ENCODE measurements around the gene UQCC5.

Gene UQCC5

GRCh38 chr3:52533623-52534280 lies 2.7 kb upstream of the UQCC5 start, which contains the start of gene NT5DC2 (continued):
- TF ChIP-seq ZNF677 (tag by site-specific recombination; IDR thresholded peaks at IDR 0.05), result no peak
- TF ChIP-seq GLIS2 (tag by site-specific recombination; IDR thresholded peaks at IDR 0.05), result peak; percentile 48; the same call in 1 of the 2 replicates
- no peak for TF ChIP-seq ZNF416 (tag by site-specific recombination; IDR thresholded peaks at IDR 0.05)
- no peak for TF ChIP-seq ZNF837 (tag by site-specific recombination; IDR thresholded peaks at IDR 0.05)
- TF ChIP-seq ZNF350 (tag by site-specific recombination; IDR thresholded peaks at IDR 0.05), result no peak
- no peak for TF ChIP-seq ZNF645 (tag by site-specific recombination; IDR thresholded peaks at IDR 0.05)
- TF ChIP-seq OVOL3 (tag by site-specific recombination; IDR thresholded peaks at IDR 0.05), result no peak
- no peak for TF ChIP-seq MZF1 (tag by site-specific recombination; IDR thresholded peaks at IDR 0.05; ENCODE audit: borderline replicate concordance)
- 0 out of 2 replicates have a peak, but pooled peaks have one; percentile 20 for TF ChIP-seq ZNF561 (tag by site-specific recombination; IDR thresholded peaks at IDR 0.05; ENCODE audit: borderline replicate concordance)
- no peak for TF ChIP-seq AEBP2 (tag by site-specific recombination; IDR thresholded peaks at IDR 0.05; ENCODE audit: borderline replicate concordance)
- no peak for TF ChIP-seq ZNF521 (tag by site-specific recombination; IDR thresholded peaks at IDR 0.05)
- no peak for TF ChIP-seq ZNF354C (tag by site-specific recombination; IDR thresholded peaks at IDR 0.05; ENCODE audit: borderline replicate concordance, low read depth)
- peak; percentile 74 for TF ChIP-seq ZBTB20 (tag by site-specific recombination; IDR thresholded peaks at IDR 0.05)
- TF ChIP-seq ZNF248 (tag by site-specific recombination; IDR thresholded peaks at IDR 0.05), result no peak
- no peak for TF ChIP-seq ZBTB1 (tag by site-specific recombination; IDR thresholded peaks at IDR 0.05)
- 0 out of 2 replicates have a peak, but pooled peaks have one; percentile 48 for TF ChIP-seq YY1 (tag by site-specific recombination; IDR thresholded peaks at IDR 0.05)
- TF ChIP-seq, protein P1, sequence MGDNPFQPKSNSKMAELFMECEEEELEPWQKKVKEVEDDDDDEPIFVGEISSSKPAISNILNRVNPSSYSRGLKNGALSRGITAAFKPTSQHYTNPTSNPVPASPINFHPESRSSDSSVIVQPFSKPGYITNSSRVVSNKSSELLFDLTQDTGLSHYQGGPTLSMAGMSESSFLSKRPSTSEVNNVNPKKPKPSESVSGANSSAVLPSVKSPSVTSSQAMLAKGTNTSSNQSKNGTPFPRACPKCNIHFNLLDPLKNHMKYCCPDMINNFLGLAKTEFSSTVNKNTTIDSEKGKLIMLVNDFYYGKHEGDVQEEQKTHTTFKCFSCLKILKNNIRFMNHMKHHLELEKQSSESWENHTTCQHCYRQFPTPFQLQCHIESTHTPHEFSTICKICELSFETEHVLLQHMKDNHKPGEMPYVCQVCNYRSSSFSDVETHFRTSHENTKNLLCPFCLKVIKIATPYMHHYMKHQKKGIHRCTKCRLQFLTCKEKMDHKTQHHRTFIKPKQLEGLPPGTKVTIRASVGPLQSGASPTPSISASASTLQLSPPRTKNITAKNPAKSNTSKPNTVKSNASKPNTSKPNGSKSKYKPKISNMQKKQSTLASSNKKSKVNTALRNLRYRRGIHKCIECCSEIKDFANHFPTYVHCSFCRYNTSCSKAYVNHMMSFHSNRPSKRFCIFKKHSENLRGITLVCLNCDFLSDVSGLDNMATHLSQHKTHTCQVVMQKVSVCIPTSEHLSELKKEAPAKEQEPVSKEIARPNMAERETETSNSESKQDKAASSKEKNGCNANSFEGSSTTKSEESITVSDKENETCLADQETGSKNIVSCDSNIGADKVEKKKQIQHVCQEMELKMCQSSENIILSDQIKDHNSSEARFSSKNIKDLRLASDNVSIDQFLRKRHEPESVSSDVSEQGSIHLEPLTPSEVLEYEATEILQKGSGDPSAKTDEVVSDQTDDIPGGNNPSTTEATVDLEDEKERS (tag by site-specific recombination; IDR thresholded peaks at IDR 0.05), result no peak
- no peak for TF ChIP-seq GFI1B (tag by site-specific recombination; IDR thresholded peaks at IDR 0.05)
- TF ChIP-seq ZNF664 (tag by site-specific recombination; IDR thresholded peaks at IDR 0.05), result no peak
- TF ChIP-seq GLI2 (tag by site-specific recombination; IDR thresholded peaks at IDR 0.05; ENCODE audit: borderline replicate concordance, low read depth), result no peak
- TF ChIP-seq, protein P2, sequence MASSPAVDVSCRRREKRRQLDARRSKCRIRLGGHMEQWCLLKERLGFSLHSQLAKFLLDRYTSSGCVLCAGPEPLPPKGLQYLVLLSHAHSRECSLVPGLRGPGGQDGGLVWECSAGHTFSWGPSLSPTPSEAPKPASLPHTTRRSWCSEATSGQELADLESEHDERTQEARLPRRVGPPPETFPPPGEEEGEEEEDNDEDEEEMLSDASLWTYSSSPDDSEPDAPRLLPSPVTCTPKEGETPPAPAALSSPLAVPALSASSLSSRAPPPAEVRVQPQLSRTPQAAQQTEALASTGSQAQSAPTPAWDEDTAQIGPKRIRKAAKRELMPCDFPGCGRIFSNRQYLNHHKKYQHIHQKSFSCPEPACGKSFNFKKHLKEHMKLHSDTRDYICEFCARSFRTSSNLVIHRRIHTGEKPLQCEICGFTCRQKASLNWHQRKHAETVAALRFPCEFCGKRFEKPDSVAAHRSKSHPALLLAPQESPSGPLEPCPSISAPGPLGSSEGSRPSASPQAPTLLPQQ (tag by site-specific recombination; IDR thresholded peaks at IDR 0.05), result no peak; the same call in 1 of the 2 replicates
- TF ChIP-seq KLF17 (tag by site-specific recombination; IDR thresholded peaks at IDR 0.05), result 0 out of 2 replicates have a peak, but pooled peaks have one; percentile 41
- TF ChIP-seq, protein P3, sequence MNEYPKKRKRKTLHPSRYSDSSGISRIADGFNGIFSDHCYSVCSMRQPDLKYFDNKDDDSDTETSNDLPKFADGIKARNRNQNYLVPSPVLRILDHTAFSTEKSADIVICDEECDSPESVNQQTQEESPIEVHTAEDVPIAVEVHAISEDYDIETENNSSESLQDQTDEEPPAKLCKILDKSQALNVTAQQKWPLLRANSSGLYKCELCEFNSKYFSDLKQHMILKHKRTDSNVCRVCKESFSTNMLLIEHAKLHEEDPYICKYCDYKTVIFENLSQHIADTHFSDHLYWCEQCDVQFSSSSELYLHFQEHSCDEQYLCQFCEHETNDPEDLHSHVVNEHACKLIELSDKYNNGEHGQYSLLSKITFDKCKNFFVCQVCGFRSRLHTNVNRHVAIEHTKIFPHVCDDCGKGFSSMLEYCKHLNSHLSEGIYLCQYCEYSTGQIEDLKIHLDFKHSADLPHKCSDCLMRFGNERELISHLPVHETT (tag by site-specific recombination; IDR thresholded peaks at IDR 0.05), result no peak
- no peak for TF ChIP-seq ZNF423 (tag by site-specific recombination; IDR thresholded peaks at IDR 0.05)
- TF ChIP-seq ZNF529 (tag by site-specific recombination; IDR thresholded peaks at IDR 0.05; ENCODE audit: insufficient replicate concordance), result no peak
- TF ChIP-seq ZNF211 (tag by site-specific recombination; IDR thresholded peaks at IDR 0.05; ENCODE audit: low read depth), result no peak
- no peak for TF ChIP-seq ZNF707 (tag by site-specific recombination; IDR thresholded peaks at IDR 0.05)
- no peak for TF ChIP-seq ZNF548 (tag by site-specific recombination; IDR thresholded peaks at IDR 0.05)
- TF ChIP-seq ZNF311 (tag by site-specific recombination; IDR thresholded peaks at IDR 0.05; ENCODE audit: borderline replicate concordance), result no peak
- no peak for TF ChIP-seq FEZF1 (tag by site-specific recombination; IDR thresholded peaks at IDR 0.05)
- TF ChIP-seq ZNF610 (tag by site-specific recombination; IDR thresholded peaks at IDR 0.05; ENCODE audit: borderline replicate concordance), result no peak
- no peak for TF ChIP-seq ZNF843 (tag by site-specific recombination; IDR thresholded peaks at IDR 0.05)
